ENCODE data around the gene POMGNT1.

Gene POMGNT1

DNA sequence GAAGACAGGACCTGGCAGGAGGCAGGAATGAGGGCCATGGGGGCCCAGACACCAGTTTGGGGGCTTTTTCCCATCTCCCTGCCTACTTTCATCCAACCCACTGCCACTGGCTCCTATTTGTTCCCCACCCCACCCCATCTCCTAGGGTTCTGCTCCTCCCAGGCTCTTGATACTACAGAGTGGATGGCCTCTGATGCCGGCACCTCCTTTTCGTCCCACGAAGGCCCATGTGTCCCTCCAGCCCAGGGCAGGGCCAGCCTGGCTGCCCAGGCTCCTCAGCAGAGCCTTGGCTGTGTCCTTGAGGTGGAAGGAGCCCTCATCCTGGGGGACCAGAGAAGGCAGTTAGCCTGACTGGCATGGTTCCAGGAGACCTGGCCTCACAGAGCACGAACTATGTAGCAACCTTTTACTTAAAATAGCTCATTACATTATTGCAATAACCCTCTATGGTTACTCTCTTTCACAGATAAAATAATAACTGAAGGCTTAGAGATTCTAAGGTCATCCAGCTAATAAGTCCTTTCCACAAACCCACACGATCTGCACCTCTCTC is 3.5 kb downstream of the POMGNT1 start:
- H3K9ac ChIP-seq (ENCODE audit: low read length), result no peak overlapping the region
- DNase-seq, result no peak

DNA sequence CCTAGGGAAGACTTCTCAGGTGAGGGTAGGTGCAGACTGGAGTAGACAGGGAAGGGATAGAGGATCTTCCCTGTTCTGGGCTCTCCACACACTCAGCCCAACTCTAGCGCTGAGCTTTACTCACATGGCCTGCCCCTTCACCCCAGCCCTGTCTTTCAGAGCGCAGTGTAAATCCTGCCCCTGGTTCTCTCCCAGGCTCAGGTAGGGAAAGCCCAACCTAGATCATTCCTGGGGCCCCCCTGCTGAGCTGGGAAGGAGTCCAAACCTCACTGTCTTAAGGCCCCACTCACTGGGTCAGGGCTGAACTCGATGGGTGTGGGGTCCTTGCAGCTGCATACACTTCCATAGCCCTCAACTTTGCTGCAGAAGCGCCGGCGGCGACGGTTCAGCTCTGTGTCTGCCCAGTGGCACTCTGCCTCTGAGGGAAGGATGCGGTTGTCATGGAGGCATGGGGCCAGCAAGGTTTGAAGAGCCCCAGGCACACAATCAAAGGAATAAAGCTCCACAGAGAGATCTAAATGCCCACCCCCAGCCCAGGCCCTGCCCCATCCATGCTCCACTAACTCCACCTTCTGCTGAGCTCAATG is 4.2 kb downstream of the POMGNT1 start:
- Histone ChIP-seq H3K27me3 (replicated peaks; ENCODE audit: insufficient read depth, low read length) (no peaks in the 10 kb centered on the region), H2AFZ (ENCODE audit: low read length) (no peak overlapping the region), H3K9me3 (replicated peaks; ENCODE audit: insufficient read depth, low read length) (no peaks in the 10 kb centered on the region), H3F3A (ENCODE audit: insufficient read depth, low read length) (0 out of 2 replicates have a peak, but pooled peaks cover under 1% of the 10 kb centered on the region), H3K9me2 (replicated peaks; ENCODE audit: insufficient read depth, low read length) (no peaks in the 10 kb centered on the region), H3K79me2 (ENCODE audit: low read length) (peaks cover 3% of the 10 kb centered on the region; the same call in 1 of the 2 replicates), H3K36me3 (replicated peaks; ENCODE audit: insufficient read depth, low read length) (no peaks in the 10 kb centered on the region), H3K27ac (ENCODE audit: low read length) (no peak overlapping the region), H4K20me1 (ENCODE audit: insufficient read depth, low read length) (no peaks in the 10 kb centered on the region), H3K4me3 (ENCODE audit: low read length) (no peak overlapping the region), H3K4me1 (ENCODE audit: low read length) (no peaks in the 10 kb centered on the region), H3K4me2 (ENCODE audit: low read depth, low read length) (no peak overlapping the region), H3K9ac (ENCODE audit: low read length) (no peak overlapping the region)
- TF ChIP-seq, protein P1, sequence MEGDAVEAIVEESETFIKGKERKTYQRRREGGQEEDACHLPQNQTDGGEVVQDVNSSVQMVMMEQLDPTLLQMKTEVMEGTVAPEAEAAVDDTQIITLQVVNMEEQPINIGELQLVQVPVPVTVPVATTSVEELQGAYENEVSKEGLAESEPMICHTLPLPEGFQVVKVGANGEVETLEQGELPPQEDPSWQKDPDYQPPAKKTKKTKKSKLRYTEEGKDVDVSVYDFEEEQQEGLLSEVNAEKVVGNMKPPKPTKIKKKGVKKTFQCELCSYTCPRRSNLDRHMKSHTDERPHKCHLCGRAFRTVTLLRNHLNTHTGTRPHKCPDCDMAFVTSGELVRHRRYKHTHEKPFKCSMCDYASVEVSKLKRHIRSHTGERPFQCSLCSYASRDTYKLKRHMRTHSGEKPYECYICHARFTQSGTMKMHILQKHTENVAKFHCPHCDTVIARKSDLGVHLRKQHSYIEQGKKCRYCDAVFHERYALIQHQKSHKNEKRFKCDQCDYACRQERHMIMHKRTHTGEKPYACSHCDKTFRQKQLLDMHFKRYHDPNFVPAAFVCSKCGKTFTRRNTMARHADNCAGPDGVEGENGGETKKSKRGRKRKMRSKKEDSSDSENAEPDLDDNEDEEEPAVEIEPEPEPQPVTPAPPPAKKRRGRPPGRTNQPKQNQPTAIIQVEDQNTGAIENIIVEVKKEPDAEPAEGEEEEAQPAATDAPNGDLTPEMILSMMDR (IDR thresholded peaks at IDR 0.05; ENCODE audit: low read length), result no peak
- TF ChIP-seq EZH2phosphoT487 (IDR thresholded peaks at IDR 0.05; ENCODE audit: low read length), result no peak
- no peak for TF ChIP-seq EZH2 (optimal IDR thresholded peaks at IDR 0.05; ENCODE audit: low read depth, low read length)
- no peak for DNase-seq

More for the DNA sequence above, 3.5 kb downstream of the POMGNT1 start:
- Histone ChIP-seq H3K4me1 (ENCODE audit: low read length) (no peaks in the 10 kb centered on the region), H3K9me3 (replicated peaks; ENCODE audit: insufficient read depth, low read length) (no peaks in the 10 kb centered on the region), H3K27me3 (replicated peaks; ENCODE audit: insufficient read depth, low read length) (no peaks in the 10 kb centered on the region), H4K20me1 (ENCODE audit: insufficient read depth, low read length) (no peaks in the 10 kb centered on the region), H2AFZ (ENCODE audit: low read length) (no peak overlapping the region), H3K9me2 (replicated peaks; ENCODE audit: insufficient read depth, low read length) (no peaks in the 10 kb centered on the region), H3K4me3 (ENCODE audit: low read length) (no peak overlapping the region), H3K27ac (ENCODE audit: low read length) (no peak overlapping the region), H3K4me2 (ENCODE audit: low read depth, low read length) (no peak overlapping the region), H3F3A (ENCODE audit: insufficient read depth, low read length) (0 out of 2 replicates have a peak, but pooled peaks cover 4% of the 10 kb centered on the region), H3K79me2 (ENCODE audit: low read length) (peaks cover 3% of the 10 kb centered on the region; the same call in 1 of the 2 replicates), H3K36me3 (replicated peaks; ENCODE audit: insufficient read depth, low read length) (no peaks in the 10 kb centered on the region)
- TF ChIP-seq, protein P1 (IDR thresholded peaks at IDR 0.05; ENCODE audit: low read length), result no peak
- TF ChIP-seq EZH2 (optimal IDR thresholded peaks at IDR 0.05; ENCODE audit: low read depth, low read length) (no peak), EZH2phosphoT487 (IDR thresholded peaks at IDR 0.05; ENCODE audit: low read length) (no peak)

DNA sequence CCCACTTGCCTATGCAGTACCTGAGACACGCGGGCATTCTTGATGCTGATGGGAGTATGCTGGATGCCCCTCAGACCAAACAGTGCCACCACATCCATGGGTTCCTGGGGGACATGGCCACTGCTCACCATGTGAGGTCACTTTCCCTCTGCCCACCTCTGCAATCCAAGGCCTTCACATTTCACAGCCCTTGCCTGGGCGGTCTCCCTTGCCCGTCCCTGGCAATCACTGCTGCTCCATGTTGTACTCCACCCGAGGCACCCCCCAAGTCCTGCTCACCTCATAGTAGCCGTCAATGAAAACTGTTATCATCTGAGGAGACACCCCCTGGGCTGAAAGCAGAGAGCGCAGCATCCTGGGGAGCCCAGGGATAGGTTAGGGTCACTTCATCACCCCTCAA is 4.9 kb downstream of the POMGNT1 start:
- Histone ChIP-seq H4K20me1 (ENCODE audit: insufficient read depth, low read length) (no peaks in the 10 kb centered on the region), H3K4me2 (ENCODE audit: low read depth, low read length) (no peak overlapping the region), H3K4me3 (ENCODE audit: low read length) (no peak overlapping the region), H3F3A (ENCODE audit: insufficient read depth, low read length) (no peaks in the 10 kb centered on the region), H3K4me1 (ENCODE audit: low read length) (no peaks in the 10 kb centered on the region), H3K9me2 (replicated peaks; ENCODE audit: insufficient read depth, low read length) (no peaks in the 10 kb centered on the region), H3K79me2 (ENCODE audit: low read length) (peaks cover 3% of the 10 kb centered on the region; the same call in 1 of the 2 replicates), H3K9me3 (replicated peaks; ENCODE audit: insufficient read depth, low read length) (no peaks in the 10 kb centered on the region), H3K27me3 (replicated peaks; ENCODE audit: insufficient read depth, low read length) (no peaks in the 10 kb centered on the region), H3K36me3 (replicated peaks; ENCODE audit: insufficient read depth, low read length) (no peaks in the 10 kb centered on the region), H3K27ac (ENCODE audit: low read length) (no peak overlapping the region), H2AFZ (ENCODE audit: low read length) (no peak overlapping the region), H3K9ac (ENCODE audit: low read length) (no peak overlapping the region)
- no peak for DNase-seq
- TF ChIP-seq, protein P1 (IDR thresholded peaks at IDR 0.05; ENCODE audit: low read length), result no peak
- TF ChIP-seq EZH2phosphoT487 (IDR thresholded peaks at IDR 0.05; ENCODE audit: low read length) (no peak), EZH2 (optimal IDR thresholded peaks at IDR 0.05; ENCODE audit: low read depth, low read length) (no peak)

Data from MM.1S (cell line).